ENCODE data around the gene CETN3. TPM values are rescaled to one million over a fixed set of nuclear protein-coding genes. Genes with fewer than 3 reads are reported as not detected.

Gene CETN3
- polyA plus RNA-seq: 87.8 and 116 TPM in 2 replicates
- polyA minus RNA-seq: 28.2 and 31.0 TPM in 2 replicates

DNA sequence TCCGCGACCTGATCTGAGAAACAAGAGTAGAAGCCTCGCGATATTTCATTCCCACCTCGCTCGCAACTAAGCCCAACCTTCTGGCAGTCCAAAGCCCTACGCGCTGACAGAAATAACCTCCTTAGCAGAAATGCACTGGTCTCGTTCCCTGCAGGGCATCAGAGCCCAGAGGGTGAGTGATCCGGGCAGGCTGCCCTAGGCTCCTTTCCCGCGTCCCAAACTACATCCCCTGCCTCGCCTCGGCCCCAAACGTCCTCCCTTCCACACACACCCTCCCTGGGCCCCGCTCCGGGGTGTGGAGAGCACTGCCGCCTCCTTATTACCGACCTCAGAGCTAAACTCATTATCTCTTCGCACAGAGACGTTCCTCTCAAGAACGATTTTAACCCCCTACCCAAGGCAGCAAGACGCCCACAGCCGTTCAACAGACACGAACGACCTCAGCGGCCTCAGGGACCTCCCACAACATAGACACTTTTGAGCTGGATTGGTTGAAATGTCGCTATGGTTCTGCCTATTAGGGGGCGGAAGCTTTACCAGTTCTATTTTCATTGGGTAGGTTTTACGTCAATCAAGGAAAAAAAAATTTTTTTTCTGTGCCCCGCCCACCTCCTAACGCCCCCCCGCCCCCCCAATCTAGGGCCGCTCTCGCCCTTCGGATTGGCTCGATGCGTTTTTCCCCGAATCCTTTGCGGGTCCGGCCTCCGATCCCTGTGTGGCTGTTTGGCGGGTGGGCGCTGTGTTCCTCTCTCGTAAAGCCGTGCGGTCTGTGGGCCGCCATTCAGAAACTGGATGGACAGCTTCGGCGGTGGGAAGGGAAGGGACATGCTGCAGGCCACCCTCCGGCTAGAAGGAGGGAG, at the start of gene CETN3:
CETN3 (minus strand) TSS at position 439 of the 860 bp plus-strand sequence; CDS start at position 344, 95 bp downstream.
- peaks cover 12% of the 10 kb centered on the region for H3F3A ChIP-seq (ENCODE audit: insufficient read depth, low read length, poor library complexity, severe bottlenecking)
- H3K27me3 ChIP-seq (ENCODE audit: insufficient read depth, low read depth, low read length): no peaks in the 10 kb centered on the region
- no peaks in the 10 kb centered on the region for H3K36me3 ChIP-seq (ENCODE audit: insufficient read depth, low read length)
- peaks cover 34% of the 10 kb centered on the region for H3K79me2 ChIP-seq (replicated peaks; ENCODE audit: insufficient read depth, low read length)
- H3K9ac ChIP-seq (ENCODE audit: low read length): peak within 1 kb of the TSS; percentile 99
- peak within 1 kb of the TSS; percentile 80 for H3K4me3 ChIP-seq (ENCODE audit: low read length)
- H3K9me2 ChIP-seq (ENCODE audit: insufficient read depth, low read length): no peaks in the 10 kb centered on the region
- peak within 1 kb of the TSS; percentile 100 for H3K27ac ChIP-seq (ENCODE audit: low read length)
- no peaks in the 10 kb centered on the region for H3K9me3 ChIP-seq (ENCODE audit: low read length)
- TF ChIP-seq EZH2 (IDR thresholded peaks at IDR 0.05; ENCODE audit: borderline replicate concordance, insufficient read depth, low read length, poor library complexity, severe bottlenecking) (no peak), EP300 (conservative IDR thresholded peaks at IDR 0.05; ENCODE audit: poor library complexity, severe bottlenecking) (peak; percentile 64), POLR2AphosphoS5 (IDR thresholded peaks at IDR 0.05) (peak; percentile 95), TAF1 (IDR thresholded peaks at IDR 0.05; ENCODE audit: low read depth) (peak; percentile 98), RAD21 (conservative IDR thresholded peaks at IDR 0.05) (peak; percentile 48), SMC3 (conservative IDR thresholded peaks at IDR 0.05; ENCODE audit: poor library complexity) (peak; percentile 54), MXI1 (conservative IDR thresholded peaks at IDR 0.05; ENCODE audit: poor library complexity, severe bottlenecking) (peak; percentile 77), CTCF (IDR thresholded peaks at IDR 0.05; ENCODE audit: poor library complexity, severe bottlenecking) (peak; percentile 42)
- TF ChIP-seq, protein P1, sequence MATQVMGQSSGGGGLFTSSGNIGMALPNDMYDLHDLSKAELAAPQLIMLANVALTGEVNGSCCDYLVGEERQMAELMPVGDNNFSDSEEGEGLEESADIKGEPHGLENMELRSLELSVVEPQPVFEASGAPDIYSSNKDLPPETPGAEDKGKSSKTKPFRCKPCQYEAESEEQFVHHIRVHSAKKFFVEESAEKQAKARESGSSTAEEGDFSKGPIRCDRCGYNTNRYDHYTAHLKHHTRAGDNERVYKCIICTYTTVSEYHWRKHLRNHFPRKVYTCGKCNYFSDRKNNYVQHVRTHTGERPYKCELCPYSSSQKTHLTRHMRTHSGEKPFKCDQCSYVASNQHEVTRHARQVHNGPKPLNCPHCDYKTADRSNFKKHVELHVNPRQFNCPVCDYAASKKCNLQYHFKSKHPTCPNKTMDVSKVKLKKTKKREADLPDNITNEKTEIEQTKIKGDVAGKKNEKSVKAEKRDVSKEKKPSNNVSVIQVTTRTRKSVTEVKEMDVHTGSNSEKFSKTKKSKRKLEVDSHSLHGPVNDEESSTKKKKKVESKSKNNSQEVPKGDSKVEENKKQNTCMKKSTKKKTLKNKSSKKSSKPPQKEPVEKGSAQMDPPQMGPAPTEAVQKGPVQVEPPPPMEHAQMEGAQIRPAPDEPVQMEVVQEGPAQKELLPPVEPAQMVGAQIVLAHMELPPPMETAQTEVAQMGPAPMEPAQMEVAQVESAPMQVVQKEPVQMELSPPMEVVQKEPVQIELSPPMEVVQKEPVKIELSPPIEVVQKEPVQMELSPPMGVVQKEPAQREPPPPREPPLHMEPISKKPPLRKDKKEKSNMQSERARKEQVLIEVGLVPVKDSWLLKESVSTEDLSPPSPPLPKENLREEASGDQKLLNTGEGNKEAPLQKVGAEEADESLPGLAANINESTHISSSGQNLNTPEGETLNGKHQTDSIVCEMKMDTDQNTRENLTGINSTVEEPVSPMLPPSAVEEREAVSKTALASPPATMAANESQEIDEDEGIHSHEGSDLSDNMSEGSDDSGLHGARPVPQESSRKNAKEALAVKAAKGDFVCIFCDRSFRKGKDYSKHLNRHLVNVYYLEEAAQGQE (IDR thresholded peaks at IDR 0.05; ENCODE audit: borderline replicate concordance): peak; percentile 93
- peak within 1 kb of the TSS; percentile 94 for H2AFZ ChIP-seq (ENCODE audit: low read depth, low read length)
- peak within 1 kb of the TSS; percentile 97 for H3K4me2 ChIP-seq (ENCODE audit: low read length)
- H4K20me1 ChIP-seq (ENCODE audit: insufficient read depth): no peaks in the 10 kb centered on the region

DNA sequence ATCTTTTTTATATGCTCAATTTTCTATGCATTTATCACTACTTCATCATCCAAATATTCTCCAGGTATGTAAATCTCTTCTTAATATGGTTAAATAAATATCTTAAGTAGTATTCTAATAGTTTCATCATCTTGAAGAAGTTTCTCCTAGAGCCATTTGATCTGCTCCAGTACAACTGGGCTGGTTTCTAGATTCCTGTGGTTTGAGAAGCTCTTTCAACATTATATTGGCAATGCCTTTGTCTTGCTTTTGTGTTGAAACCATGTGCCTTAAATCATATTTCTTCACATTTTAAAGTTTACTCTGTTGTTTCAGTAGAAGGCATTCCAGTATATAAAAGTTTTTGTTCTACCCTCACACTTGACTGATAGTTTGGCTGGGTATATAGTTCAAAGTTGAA, 37.4 kb upstream of the CETN3 start:
- no peaks in the 10 kb centered on the region for H3K79me2 ChIP-seq (replicated peaks; ENCODE audit: insufficient read depth, low read length)
- TF ChIP-seq EP300 (conservative IDR thresholded peaks at IDR 0.05; ENCODE audit: poor library complexity, severe bottlenecking) (no peak), POLR2AphosphoS5 (IDR thresholded peaks at IDR 0.05) (no peak), EZH2 (IDR thresholded peaks at IDR 0.05; ENCODE audit: borderline replicate concordance, insufficient read depth, low read length, poor library complexity, severe bottlenecking) (no peak)

More for the DNA sequence above, 37.4 kb upstream of the CETN3 start:
- Histone ChIP-seq H3K9me3 (ENCODE audit: low read length) (no peaks in the 10 kb centered on the region), H3K27me3 (ENCODE audit: insufficient read depth, low read depth, low read length) (no peaks in the 10 kb centered on the region), H3K4me2 (ENCODE audit: low read length) (no peak overlapping the region), H3K36me3 (ENCODE audit: insufficient read depth, low read length) (no peaks in the 10 kb centered on the region), H3K9me2 (ENCODE audit: insufficient read depth, low read length) (no peaks in the 10 kb centered on the region), H3K9ac (ENCODE audit: low read length) (no peak overlapping the region), H3F3A (ENCODE audit: insufficient read depth, low read length, poor library complexity, severe bottlenecking) (no peaks in the 10 kb centered on the region), H3K27ac (ENCODE audit: low read length) (no peak overlapping the region), H4K20me1 (ENCODE audit: insufficient read depth) (no peaks in the 10 kb centered on the region), H3K4me3 (ENCODE audit: low read length) (no peak overlapping the region), H2AFZ (ENCODE audit: low read depth, low read length) (no peak overlapping the region)

Data from neural cell (in vitro differentiated cells).